GM18507 (cell line): ENCODE results near the gene ZNF785.
"Not testable (repeated sequence)": the region's sequence is repeated elsewhere in the genome, so short reads cannot be mapped to it uniquely, and the experiment has no call there.

Experiments used
- DNase-seq: peaks from one replicate; pipeline ENCODE4 v3.0.0; 2011; ENCODE audit warnings: low read depth; ENCODE audit not compliant: insufficient read length; ENCODE audit errors: extremely low spot score
- FAIRE-seq: peaks from 2 replicates; lab custom pipeline; 2011; peaks lifted over from hg19 to GRCh38; lab: Jason Lieb, UNC

ZNF785 gene

DNA sequence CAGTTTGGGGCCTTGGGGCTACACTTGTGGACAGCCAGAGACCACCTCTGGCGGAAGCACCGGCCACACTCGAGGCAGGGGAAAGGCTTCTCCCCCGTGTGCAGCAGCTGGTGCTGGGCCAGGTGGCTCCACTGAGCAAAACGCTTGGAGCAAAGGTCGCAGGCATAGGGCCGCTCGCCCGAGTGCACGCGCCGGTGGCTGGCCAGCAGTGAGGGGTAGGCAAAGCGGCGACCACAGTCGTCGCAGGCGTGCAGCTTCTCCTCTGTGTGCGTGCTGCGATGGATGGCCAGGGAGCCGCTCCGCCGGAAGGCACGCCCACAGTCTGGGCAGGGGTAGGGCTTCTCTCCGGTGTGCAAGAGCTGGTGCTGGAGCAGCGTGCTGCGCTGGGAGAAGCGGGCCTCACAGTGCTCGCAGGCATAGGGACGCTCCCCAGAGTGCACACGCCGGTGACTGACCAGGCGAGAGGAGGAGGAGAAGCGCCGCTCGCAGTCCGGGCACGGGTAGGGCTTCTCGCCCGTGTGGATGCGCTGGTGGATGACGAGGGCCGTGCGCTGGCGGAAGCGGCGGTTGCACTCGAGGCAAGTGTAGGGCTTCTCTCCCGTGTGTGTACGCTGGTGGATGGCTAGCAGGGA, 18.9 kb upstream of the ZNF785 start:
- no peak for FAIRE-seq

DNA sequence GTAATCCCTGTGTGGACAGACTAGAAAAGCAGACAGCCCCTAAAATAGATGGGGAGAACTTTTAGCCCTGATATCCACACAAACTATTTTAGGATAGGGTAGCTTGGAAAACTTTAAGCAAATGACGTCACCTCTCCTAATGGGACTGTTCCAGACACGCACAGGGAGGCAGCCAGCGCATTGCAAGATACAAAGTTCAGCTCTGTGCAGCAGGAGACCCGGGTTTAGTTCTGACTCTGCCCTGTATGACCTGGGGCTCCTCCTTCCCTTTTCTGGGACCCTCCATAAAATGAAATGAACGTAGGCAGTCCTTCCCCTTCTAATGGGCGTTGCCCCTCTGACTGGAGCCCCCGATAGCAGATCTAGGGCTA, 18.4 kb upstream of the ZNF785 start:
- DNase-seq (no peak), FAIRE-seq (no peak)

More for the DNA sequence above, 18.9 kb upstream of the ZNF785 start:
- DNase-seq = no peak

DNA sequence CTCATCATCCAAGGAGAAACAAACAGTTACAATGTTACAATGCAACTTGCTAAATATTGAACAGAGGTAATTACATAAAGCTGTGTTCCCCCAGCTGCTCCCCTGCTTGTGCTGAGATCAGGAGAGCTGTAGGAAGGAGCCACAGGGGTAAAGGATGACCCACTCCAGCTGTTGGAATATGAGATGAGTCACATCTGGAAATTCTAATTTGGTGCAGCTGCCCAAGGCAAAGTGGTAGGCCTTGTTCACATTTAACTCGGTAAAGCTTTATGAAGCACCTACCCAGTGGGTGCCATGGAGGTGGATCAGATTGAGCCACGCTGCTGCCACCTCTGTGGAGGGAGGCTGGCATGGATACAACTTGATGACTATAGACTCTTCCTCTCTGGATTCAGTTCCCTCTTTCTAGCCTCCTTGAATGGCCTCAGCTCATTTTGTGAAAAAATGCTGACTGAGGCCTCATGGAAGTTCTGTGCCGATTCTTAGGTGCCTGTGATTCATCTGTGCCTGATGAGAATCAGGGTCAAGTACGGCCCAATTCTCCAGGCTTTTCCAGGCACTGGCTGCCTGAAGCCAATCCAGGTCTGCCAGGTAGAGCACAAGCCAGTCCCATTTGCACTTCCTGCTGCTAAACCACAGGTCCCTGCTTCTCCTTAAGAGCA, 17.2 kb upstream of the ZNF785 start:
- DNase-seq = no peak
- no peak for FAIRE-seq

DNA sequence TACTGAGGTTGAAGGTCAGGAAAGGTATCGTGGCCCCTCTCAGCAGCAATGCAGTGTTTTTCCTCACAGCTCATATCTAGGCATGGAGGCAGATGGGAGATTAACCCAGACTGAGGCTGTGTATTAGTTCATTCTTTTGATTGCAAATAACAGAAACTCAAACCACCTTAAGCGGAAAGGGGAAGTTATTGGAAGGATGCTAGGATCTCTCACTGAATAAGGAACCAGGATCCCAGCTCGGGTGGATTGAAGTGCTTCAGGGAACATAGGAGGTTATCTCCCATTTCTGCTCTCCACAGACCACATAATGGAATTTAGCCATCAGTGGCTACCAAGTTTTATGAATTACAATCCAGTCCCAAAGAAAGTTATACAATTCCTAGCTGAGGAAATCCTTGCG, 16.5 kb upstream of the ZNF785 start:
- DNase-seq = no peak
- FAIRE-seq = no peak

DNA sequence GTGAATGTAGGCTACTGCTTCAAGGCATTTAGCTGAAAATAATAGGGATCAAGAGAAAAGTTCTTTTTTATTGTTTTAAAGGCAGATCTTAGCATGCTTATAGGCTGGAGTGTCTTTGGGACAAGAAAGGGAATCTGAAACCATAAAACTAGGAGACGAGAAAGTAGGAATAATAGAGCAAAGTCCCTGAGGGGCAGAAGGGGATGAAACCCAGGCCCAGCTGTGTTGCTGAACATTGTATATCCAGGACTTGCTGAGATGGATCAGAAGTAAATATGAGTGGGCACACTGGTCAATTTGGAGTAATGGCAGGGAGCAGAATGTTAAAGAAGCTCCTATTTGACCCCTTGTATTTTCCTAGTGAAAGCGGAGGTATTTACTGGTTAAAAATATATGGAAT, 15.4 kb upstream of the ZNF785 start:
- no peak for DNase-seq
- no peak for FAIRE-seq

DNA sequence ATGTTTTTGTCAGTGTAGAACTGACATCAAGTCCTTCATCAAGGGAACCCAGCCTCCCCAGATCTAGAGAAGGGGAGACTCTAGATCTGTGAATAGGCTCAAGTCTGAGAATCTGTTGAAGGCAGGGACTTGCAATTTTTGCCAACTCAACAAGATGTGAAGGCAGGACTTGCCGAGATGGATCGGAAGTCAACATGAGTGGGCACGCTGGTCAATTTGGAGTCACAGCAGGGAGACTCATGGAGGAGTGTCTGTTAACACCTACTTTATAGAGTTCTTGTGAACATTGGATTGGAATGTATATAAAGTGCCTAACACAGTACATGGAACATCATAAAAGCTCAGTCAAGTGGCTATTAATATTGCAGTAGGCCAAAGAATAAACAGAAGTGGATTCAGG, 14.7 kb upstream of the ZNF785 start:
- FAIRE-seq (no peak), DNase-seq (no peak)

DNA sequence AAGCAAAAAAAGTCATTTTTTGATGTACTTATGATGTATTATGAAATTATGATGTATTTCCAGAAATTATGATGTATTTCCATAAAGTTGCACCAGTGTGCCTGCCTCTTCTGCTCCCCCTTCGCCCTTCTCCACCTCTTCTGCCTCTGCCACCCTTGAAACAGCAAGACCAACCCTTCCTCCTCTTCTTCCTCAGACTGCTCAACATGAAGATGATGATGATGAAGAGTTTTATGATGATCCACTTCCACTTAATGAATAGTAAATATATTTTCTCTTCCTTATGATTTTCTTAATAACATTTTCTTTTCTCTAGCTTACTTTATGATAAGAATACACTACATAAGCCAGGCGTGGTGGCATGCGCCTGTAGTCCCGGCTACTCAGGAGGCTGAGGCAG, 7.4 kb upstream of the ZNF785 start:
- no peak for FAIRE-seq

DNA sequence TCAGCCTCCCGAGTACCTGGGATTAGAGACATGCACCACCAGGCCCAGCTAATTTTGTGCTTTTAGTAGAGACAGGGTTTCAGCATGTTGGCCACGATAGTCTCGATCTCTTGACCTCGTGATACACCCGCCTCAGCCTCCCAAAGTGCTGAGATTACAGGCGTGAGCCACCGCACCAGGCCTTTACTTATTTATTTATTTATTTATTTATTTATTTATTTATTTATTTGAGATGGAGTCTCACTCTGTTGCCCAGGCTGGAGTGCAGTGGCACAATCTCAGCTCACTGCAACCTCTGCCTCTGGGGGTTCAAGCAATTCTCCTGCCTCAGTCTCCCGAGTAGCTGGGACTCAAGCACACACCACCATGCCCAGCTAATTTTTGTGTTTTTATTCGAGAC, 5.4 kb upstream of the ZNF785 start:
- DNase-seq, FAIRE-seq: not testable (repeated sequence)

More for the DNA sequence above, 7.4 kb upstream of the ZNF785 start:
- DNase-seq = no peak

DNA sequence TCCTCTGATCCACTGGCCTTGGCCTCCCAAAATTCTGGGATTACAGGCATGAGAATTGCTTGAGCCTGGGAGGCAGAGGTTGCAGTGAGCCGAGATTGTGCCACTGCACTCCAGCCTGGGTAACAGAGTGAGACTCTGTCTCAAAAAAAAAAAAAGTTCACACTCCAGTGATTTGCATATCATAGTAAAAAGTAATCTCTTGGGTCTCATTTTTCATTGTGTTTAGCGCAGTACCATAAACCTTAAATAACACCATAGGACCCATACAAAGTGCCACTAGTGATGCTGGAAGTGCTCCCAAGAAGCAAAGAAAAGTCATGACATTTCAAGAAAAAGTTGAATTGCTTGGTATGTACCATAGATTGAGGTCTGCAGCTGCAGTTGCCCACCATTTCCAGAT, 4.1 kb upstream of the ZNF785 start:
- DNase-seq, FAIRE-seq: not testable (repeated sequence)

DNA sequence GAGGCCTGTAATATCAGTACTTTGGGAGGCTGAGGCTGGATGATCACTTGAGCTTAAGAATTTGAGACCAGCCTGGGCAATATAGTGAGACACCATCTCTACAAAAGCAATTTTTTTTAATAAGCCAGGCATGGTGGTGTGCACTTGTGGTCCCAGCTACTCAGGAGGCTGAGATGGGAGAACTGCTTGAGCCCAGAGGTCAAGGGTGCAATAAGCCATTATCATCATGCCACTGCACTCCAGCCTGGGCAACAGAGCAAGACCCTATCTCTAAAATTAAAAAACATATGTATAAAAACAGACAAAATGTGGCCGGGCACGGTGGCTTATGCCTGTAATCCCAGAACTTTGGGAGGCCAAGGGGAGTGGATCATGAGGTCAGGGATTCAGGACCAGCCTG, 3.2 kb upstream of the ZNF785 start:
- no peak for DNase-seq
- no peak for FAIRE-seq

DNA sequence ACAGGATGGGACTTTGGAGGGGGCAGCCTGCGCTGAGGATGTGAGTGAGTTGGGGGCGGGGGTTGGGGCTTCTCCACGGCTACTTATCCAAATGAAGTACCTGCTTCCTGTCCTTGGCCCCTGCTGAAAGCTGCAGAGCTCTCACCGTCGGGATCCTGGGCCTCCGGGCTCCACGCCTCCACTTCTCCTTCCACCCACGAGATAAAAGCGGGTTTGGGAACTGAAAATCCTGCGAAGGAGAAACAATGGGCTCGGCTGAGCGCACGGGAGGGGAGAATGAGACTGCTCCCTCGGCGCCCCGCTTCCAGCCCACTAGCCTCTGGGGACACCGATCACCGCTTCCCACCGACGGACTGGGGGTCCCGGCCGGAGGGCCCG, 486 bp downstream of the ZNF785 start:
- no peak for FAIRE-seq
- no peak for DNase-seq

DNA sequence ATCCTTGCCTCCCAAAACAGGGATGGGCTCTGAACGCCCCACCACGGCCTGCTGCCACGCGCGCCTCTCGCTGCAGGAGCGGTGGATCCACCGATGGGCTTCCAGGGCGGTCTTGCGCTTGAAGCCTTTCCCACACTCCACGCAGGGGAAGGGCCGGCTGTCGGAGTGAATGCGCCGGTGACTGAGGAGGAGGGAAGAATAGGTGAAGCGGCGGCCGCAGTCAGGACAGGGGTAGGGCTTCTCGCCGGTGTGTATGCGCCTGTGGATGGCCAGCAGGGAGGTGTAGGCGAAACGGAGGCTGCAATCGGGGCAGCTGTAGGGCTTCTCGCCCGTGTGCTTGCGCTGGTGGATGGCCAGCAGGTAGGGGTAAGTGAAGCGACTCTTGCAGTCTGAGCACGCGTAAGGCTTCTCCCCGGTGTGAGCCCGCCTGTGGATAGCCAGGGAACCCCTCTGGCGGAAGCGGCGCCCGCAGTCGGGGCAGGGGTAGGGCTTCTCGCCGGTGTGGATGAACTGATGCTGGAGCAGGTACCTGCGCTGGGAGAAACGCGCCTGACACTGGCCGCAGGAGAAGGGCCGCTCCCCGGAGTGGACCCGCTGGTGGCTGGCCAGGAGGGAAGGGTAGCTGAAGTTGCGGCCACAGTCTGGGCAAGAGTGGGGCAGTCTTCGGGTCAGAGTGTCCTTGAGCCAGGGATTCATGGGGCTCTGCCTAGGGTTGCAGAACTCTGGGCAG, 2.7 kb downstream of the ZNF785 start:
- FAIRE-seq (no peak), DNase-seq (no peak)

DNA sequence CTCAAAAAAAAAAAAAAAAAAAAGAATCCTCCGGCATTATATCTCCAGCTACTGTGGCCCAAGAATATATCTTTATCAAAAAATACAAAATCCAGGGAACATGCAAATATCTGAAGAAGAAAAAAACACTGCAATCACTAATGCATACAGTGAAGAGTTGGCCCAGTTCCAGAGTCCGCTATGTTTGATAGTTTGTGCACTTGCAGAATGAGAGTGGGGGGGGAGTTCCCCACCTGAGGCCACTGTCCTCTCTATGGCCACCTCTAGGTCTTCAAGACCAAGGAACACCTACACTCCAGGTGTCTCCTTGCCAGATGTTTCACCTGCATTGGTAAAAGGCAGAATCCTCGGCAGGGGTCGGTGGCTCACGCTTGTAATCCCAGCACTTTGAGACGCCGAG, 4.0 kb downstream of the ZNF785 start:
- no peak for FAIRE-seq

DNA sequence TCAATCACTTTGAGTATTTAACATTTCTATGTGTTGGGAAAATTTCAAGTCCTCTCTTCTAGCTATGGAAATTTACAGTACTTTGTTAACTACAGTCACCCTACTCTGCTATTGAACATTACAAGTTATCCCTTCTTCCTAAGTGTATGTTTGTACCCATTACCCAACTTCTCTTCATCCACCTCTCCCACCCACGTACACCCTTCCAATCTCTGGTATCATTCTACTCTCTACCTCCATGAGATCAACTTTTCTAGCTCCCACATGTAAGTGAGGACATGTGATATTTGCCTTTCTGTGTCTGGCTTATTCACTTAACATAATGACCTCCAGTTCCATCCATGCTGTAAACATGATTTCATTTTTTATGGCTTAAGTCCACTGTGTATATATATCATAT, 10.8 kb downstream of the ZNF785 start:
- FAIRE-seq = no peak
- no peak for DNase-seq

More for the DNA sequence above, 4.0 kb downstream of the ZNF785 start:
- no peak for DNase-seq

DNA sequence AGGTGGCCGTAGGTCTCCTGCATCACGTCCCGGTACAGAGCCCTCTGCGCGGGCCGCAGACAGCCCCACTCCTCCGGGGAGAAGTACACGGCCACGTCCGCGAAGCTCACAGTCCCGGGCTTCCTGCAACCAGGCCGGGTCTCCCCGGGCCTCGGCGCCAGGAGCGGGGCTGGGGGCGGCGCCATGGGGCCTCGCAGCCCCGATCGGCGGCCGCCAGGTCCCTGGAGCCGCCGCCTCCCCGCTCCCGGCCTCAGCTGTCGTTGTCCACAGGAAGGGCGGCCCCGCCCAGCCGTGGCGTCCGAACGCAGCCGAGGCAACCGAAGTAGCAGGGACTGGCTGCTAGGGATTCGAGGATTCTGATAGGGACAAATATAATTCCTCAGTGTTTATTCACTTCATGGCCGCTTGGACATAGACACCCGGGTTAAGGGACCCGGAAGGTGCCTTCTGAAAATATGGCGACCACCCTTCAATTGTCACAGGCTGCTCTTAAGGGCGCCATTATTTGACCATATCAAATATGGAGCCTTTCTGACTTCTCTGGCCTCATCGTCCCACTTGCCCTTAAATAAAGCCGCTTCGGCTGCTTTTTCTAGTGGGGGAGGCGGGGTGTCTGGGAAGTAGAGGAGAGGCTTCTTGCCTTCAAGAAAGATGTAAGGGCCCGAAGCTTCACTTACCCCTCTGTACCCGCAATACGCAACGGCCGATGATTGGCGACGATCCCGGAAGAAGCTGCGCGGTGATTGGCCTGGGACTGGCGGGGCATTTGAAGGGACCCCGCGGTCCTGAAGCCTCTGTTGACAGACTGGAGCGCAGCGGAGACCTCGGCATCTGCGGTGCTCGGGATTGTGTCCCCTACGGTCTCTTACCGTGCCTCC, 13.8 kb downstream of the ZNF785 start, which contains the start of gene ZNF688:
Gene ZNF688, minus strand, starts transcription at position 270 of the 878 bp plus-strand sequence. Its CDS starts 85 bp downstream, at position 185.
- DNase-seq = peak; percentile 93
- FAIRE-seq = peak; percentile 95

DNA sequence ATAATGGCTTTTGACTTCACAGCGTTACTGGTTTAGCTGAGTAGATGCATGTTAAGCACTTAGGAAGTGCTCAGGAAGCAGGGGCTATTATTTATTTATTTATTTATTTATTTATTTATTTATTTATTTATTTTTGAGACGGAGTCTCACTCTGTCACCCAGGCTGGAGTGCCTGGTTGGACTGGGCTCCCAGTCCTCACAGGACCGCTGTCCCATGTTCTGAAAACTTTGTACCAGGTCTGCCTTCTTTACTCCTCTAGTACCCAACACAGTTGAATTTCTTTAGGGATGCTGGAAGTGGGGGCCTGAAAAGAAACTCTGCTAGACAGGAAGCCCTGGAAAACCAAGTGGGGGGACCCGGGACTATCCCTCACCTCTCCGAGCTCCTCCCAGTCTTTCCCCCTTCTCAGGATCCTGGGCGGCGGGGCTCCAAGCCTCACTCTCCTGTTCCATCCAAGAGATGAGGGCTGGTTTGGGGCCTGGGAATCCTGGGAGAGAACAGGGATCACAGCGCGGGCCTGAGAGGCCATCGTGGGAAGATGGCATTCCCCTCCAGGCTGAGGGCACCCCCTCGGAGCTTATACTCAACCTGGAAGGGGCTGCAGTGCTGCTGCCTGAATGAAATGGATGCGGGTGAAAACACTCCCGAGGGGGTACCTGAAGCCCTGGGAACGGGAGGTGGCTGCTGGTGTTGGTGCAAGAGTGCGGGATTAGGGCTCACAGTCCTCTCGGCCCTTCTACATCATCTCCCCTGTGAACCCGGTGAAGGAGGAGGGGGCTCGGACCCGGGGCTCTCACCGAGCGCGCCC, 14.7 kb downstream of the ZNF785 start:
- no peak for DNase-seq
- FAIRE-seq = no peak

DNA sequence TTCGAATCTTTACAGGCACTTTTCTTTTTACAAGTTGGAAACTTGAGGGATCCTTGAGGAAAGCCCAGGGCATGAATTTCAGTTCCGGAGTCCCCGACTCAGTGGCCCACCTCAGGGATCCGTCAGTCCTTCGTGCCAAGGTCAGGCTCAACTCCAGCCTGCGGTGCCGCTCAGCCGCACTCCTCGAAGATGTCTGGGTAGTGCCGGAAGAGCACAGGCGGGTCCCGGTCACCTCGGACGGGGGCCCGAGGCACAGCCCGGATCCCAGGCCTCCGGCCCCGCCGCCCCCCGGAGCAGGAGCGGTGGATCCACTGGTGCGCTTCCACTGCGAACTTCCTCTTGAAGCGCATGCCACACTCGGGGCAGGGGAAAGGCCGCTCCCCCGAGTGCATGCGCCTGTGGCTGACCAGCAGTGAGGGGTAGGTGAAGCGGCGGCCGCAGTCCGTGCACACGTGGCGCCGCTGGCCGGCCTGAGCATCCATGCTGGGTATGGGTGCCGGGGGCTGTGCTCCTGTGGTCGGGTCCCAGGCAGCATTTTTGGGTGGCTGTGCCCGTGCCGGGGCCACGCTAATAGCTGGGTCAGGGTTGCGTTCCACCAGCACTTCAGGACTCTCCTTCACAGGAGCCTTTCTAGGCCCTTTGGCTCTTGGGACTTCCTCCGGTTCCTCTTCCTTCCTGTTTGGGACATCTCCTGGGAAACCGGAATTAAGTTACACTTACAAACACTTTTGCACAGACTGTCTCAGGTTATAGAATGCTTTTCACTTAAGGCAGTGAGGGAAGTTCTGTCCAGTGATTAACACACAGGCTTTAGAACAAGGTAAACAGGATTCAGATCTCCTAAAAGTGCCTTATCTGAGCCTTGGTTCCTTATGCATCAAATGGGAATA, 15.5 kb downstream of the ZNF785 start:
- DNase-seq (no peak), FAIRE-seq (no peak)

DNA sequence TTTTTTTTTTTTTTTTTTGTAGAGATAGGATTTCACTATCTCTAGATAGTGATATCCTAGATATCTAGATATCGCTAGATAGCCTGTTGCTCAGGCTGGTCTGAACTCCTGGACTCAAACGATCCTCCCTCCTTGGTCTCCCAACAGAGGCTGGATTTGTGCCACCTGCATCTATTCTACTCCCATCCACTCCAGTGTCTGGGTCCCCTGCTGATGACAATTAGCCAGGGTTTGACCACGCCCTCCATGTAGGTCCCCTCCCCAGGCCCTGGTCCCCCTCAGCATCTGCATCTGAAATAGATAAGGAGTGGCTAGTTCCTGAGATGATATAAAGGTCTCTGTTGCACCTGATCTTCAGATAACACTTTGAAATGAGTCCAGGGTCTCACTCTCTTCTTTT, 16.2 kb downstream of the ZNF785 start:
- DNase-seq (no peak), FAIRE-seq (no peak)
